Hair follicular keratinocyte (primary cell): ENCODE data around the gene TIMM9. TPM values are rescaled to one million over a fixed set of nuclear protein-coding genes. Genes with fewer than 3 reads are reported as not detected.

Experiments used
- total RNA-seq: library from RNA; depleted of rRNA; stranded (reverse); fragments of >200 nt; gene quantifications from 2 replicates; pipeline ENCODE4 v1.2.3, GENCODE V29; 2015

Gene TIMM9
- total RNA-seq = 73.7 and 78.7 TPM in 2 replicates

GRCh38 chr14:58427281-58428117, at the start of gene TIMM9, which contains the start of gene KIAA0586:
TSS of gene TIMM9 (minus strand) at chr14:58427531. CDS start at chr14:58411945, 15,586 bp downstream.
TSS of gene KIAA0586 (plus strand) at chr14:58427719. CDS start at chr14:58428265, 546 bp downstream.

GRCh38 chr14:58395812-58396788, 31.2 kb downstream of the TIMM9 start, which contains the start of gene TOMM20L:
TSS of gene TOMM20L (plus strand) at chr14:58395930. CDS start at chr14:58395958, 28 bp downstream.

Other genes with a start within 250 kb of the TIMM9 start
- 47.7 and 52.2 TPM in 2 replicates for gene ACTR10, start 227.4 kb downstream of the TIMM9 start, total RNA-seq
- 92.4 and 156 TPM in 2 replicates for gene PSMA3, start 182.7 kb downstream of the TIMM9 start, total RNA-seq
- gene ARID4A, start 129.0 kb downstream of the TIMM9 start, total RNA-seq = 1.4 and 4.1 TPM in 2 replicates
- not detected in 2 replicates for gene TOMM20L, start 31.6 kb downstream of the TIMM9 start, total RNA-seq
- gene KIAA0586, start 188 bp upstream of the TIMM9 start, total RNA-seq = 11.2 and 14.2 TPM in 2 replicates
- gene DACT1, start 210.4 kb upstream of the TIMM9 start, total RNA-seq = under 0.01 TPM in 1 of 2 replicates, not detected in the other